GM08714 (cell line): ENCODE measurements around the gene TEAD2.

Source experiments
- H3K4me3 ChIP-seq: fragments of 200-500 bp; sonication (Bioruptor generic); 2 replicates; pipeline ENCODE4 v1.5.1; 2014; ENCODE audit warnings: mild to moderate bottlenecking, low read length, inconsistent platforms
- ZNF274 ChIP-seq: IDR thresholded peaks from 2 replicates; pipeline ENCODE4 v1.6.1; 2012; ENCODE audit warnings: mild to moderate bottlenecking, low read depth, low read length

TEAD2 gene

GRCh38 chr19:49347835-49348234 is 14.4 kb downstream of the TEAD2 start:
- H3K4me3 ChIP-seq, result no peak overlapping the region
- TF ChIP-seq ZNF274, result no peak

GRCh38 chr19:49347191-49347590 is 15.0 kb downstream of the TEAD2 start:
- H3K4me3 ChIP-seq, result no peak overlapping the region
- TF ChIP-seq ZNF274, result no peak

GRCh38 chr19:49344505-49345423 is 17.5 kb downstream of the TEAD2 start:
- H3K4me3 ChIP-seq, result no peak overlapping the region
- no peak for TF ChIP-seq ZNF274

- no peak overlapping the region for H3K4me3 ChIP-seq
- no peak for TF ChIP-seq ZNF274
Measured at GRCh38 chr19:49343123-49343522, 19.1 kb downstream of the TEAD2 start.

- TF ChIP-seq ZNF274, result no peak
- no peak overlapping the region for H3K4me3 ChIP-seq
Measured at GRCh38 chr19:49342291-49342721, 19.9 kb downstream of the TEAD2 start.

GRCh38 chr19:49340865-49341718 is 21.1 kb downstream of the TEAD2 start:
- no peak overlapping the region for H3K4me3 ChIP-seq
- no peak for TF ChIP-seq ZNF274

GRCh38 chr19:49340069-49340864 is 21.9 kb downstream of the TEAD2 start:
- TF ChIP-seq ZNF274, result no peak
- no peak overlapping the region for H3K4me3 ChIP-seq

- TF ChIP-seq ZNF274, result no peak
- no peak overlapping the region for H3K4me3 ChIP-seq
Measured at GRCh38 chr19:49339301-49340068, 22.7 kb downstream of the TEAD2 start.

- no peak overlapping the region for H3K4me3 ChIP-seq
- TF ChIP-seq ZNF274, result no peak
Measured at GRCh38 chr19:49338691-49339300, 23.4 kb downstream of the TEAD2 start.

- no peak for TF ChIP-seq ZNF274
- no peak overlapping the region for H3K4me3 ChIP-seq
Measured at GRCh38 chr19:49338023-49338677, 24.1 kb downstream of the TEAD2 start.

- H3K4me3 ChIP-seq, result no peak overlapping the region
- no peak for TF ChIP-seq ZNF274
Measured at GRCh38 chr19:49337267-49338022, 24.8 kb downstream of the TEAD2 start.
